IgD-negative memory B cell (primary cell): ENCODE results near the gene SLC16A8. TPM values are rescaled to one million over a fixed set of nuclear protein-coding genes. Genes with fewer than 3 reads are reported as not detected.
"Not testable (repeated sequence)": the region's sequence is repeated elsewhere in the genome, so short reads cannot be mapped to it uniquely, and the experiment has no call there.

ENCODE experiments used
- H3K27ac Mint-ChIP-seq, 3 donors: one replicate each; pipeline ENCODE4 v1.8.0; 2020 to 2022; ENCODE audit warnings: mild to moderate bottlenecking in 3 of 3, mixed read lengths in 3 of 3, moderate library complexity in 1 of 3
- H3K27me3 Mint-ChIP-seq: one replicate; pipeline ENCODE4 v1.8.0; 2021; ENCODE audit warnings: mixed read lengths
- H3K36me3 Mint-ChIP-seq: one replicate; pipeline ENCODE4 v1.8.0; 2020; ENCODE audit warnings: mild to moderate bottlenecking, mixed read lengths
- H3K4me1 Mint-ChIP-seq, 3 donors: one replicate each; pipeline ENCODE4 v1.8.0; 2020 to 2022; ENCODE audit warnings: mixed read lengths in 3 of 3, mild to moderate bottlenecking in 1 of 3
- H3K4me3 Mint-ChIP-seq, 4 donors: one replicate each; pipeline ENCODE4 v1.8.0; 2020 to 2022; ENCODE audit warnings: mild to moderate bottlenecking in 4 of 4, mixed read lengths in 4 of 4, moderate library complexity in 3 of 4
- H3K9me3 Mint-ChIP-seq, 3 donors: one replicate each; pipeline ENCODE4 v1.8.0; 2020 to 2021; ENCODE audit warnings: mixed read lengths in 3 of 3, mild to moderate bottlenecking in 1 of 3
- polyA plus RNA-seq: library from polyadenylated mRNA; unstranded; fragments of 300-500 nt; fragmentation: Illumina TruSeq; gene quantifications from one replicate; pipeline ENCODE4 v1.2.3, GENCODE V29; 2021

Gene SLC16A8
- polyA plus RNA-seq, 1 donor from 2014 or later, result not detected

GRCh38 chr22:38118747-38119146, 34.8 kb upstream of the SLC16A8 start:
- not testable (repeated sequence) for H3K27me3 Mint-ChIP-seq, H3K4me1 Mint-ChIP-seq, H3K4me3 Mint-ChIP-seq, H3K27ac Mint-ChIP-seq, H3K36me3 Mint-ChIP-seq, H3K9me3 Mint-ChIP-seq

DNA sequence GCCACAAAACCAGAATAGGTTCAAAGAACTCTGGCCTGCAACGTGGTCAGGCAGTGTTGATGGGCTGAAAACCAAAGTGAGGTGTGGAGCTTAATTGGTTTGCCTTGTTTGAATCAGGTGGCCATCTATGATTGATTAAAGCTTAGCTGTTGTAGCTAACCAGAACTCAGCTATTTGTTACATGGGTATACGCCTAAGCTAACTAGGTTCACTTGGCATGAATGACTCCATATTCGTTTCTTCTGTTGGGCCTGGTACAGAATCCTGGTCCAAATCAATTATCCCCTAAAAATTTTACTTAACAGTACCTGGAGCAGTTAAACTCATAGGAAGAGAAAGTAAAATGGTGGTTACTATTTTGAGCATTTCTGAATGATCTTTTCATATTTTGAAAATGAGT, 34.2 kb upstream of the SLC16A8 start:
- no peak overlapping the region for H3K27ac Mint-ChIP-seq
- H3K9me3 Mint-ChIP-seq, result no peaks in the 10 kb centered on the region
- no peaks in the 10 kb centered on the region for H3K27me3 Mint-ChIP-seq
- H3K4me3 Mint-ChIP-seq, result no peak overlapping the region
- H3K36me3 Mint-ChIP-seq, result peaks cover 4% of the 10 kb centered on the region
- peaks cover 2 to 4% (median 2%) of the 10 kb centered on the region in 3 donors for H3K4me1 Mint-ChIP-seq

GRCh38 chr22:38117556-38117955, 33.6 kb upstream of the SLC16A8 start:
- not testable (repeated sequence) for H3K27me3 Mint-ChIP-seq, H3K36me3 Mint-ChIP-seq, H3K9me3 Mint-ChIP-seq, H3K4me3 Mint-ChIP-seq, H3K4me1 Mint-ChIP-seq
- H3K27ac Mint-ChIP-seq, result peak overlapping the region in 1 of 3 donors; percentile 23

- H3K4me1 Mint-ChIP-seq, result peaks cover 2 to 4% (median 2%) of the 10 kb centered on the region in 3 donors
- no peak overlapping the region for H3K27ac Mint-ChIP-seq
- H3K36me3 Mint-ChIP-seq, result peaks cover 2% of the 10 kb centered on the region
- H3K27me3 Mint-ChIP-seq, result no peaks in the 10 kb centered on the region
- no peaks in the 10 kb centered on the region for H3K9me3 Mint-ChIP-seq
- no peak overlapping the region for H3K4me3 Mint-ChIP-seq
These were observed 31.6 kb upstream of the SLC16A8 start for GRCh38 chr22:38115423-38116205.

DNA sequence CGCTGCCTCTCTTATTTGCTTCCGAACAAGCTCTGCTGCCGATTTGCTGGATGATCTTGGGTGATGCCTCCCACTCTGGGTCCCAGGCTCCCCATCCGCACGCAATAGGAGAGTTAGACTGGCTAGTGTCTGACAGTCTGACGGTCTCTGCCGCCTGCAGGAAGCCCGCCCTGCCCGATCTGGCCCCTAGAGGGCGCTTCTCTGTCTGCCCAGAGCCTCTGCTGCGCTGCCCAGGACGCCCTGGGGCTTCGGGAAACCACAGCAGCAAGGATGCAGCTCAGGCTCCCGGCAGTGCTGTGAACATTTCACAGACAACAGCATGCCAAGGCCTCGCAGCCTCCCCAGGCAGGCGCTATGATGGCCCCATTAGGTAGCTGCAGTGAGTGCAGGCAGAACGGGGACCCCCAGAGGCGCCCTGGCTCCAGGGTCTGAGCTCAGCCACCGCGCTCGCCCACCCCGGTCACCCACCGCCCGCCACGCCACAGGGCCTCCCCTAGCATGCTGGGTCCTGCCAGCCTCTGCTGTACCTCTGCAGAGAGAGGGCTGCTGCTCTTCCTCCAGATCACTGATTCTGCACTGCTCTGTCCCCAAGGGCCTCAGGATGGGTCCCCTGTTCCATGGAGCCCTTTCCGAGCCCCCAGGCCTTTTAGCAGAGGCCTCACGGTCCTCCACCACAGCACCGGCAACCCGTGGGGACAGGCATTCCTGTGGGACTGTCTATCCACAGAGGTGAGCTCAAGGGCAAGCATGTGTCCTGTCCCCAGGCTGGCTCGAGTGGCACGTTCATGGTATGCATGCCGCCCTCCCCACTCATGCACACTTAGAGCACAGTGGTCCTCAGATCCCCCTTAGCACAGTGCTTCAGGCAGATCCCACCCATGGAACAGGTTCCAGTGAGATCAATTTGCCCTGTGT, 30.8 kb upstream of the SLC16A8 start:
- Mint-ChIP-seq H3K4me1 (peaks cover 2 to 4% (median 2%) of the 10 kb centered on the region in 3 donors), H3K36me3 (peaks cover 2% of the 10 kb centered on the region), H3K4me3 (no peak overlapping the region), H3K27ac (no peak overlapping the region), H3K27me3 (no peaks in the 10 kb centered on the region), H3K9me3 (no peaks in the 10 kb centered on the region)

GRCh38 chr22:38112381-38112780, 28.4 kb upstream of the SLC16A8 start:
- Mint-ChIP-seq H3K4me1 (peaks cover 2 to 4% (median 2%) of the 10 kb centered on the region in 3 donors), H3K9me3 (no peaks in the 10 kb centered on the region), H3K27me3 (no peaks in the 10 kb centered on the region), H3K4me3 (no peak overlapping the region), H3K36me3 (peaks cover 3% of the 10 kb centered on the region), H3K27ac (no peak overlapping the region)

- Mint-ChIP-seq H3K27me3 (no peaks in the 10 kb centered on the region), H3K36me3 (peaks cover 5% of the 10 kb centered on the region), H3K27ac (no peak overlapping the region), H3K4me3 (no peak overlapping the region), H3K9me3 (no peaks in the 10 kb centered on the region), H3K4me1 (peaks cover 2 to 4% (median 2%) of the 10 kb centered on the region in 3 donors)
These were observed 28.0 kb upstream of the SLC16A8 start for GRCh38 chr22:38111925-38112355.

GRCh38 chr22:38110863-38111852, 27.2 kb upstream of the SLC16A8 start:
- Mint-ChIP-seq H3K9me3 (no peaks in the 10 kb centered on the region), H3K27me3 (no peaks in the 10 kb centered on the region), H3K4me3 (no peak overlapping the region), H3K27ac (peak overlapping the region in 1 of 3 donors; percentile 74), H3K4me1 (peaks cover 2 to 4% (median 2%) of the 10 kb centered on the region in 3 donors), H3K36me3 (peaks cover 5% of the 10 kb centered on the region)

DNA sequence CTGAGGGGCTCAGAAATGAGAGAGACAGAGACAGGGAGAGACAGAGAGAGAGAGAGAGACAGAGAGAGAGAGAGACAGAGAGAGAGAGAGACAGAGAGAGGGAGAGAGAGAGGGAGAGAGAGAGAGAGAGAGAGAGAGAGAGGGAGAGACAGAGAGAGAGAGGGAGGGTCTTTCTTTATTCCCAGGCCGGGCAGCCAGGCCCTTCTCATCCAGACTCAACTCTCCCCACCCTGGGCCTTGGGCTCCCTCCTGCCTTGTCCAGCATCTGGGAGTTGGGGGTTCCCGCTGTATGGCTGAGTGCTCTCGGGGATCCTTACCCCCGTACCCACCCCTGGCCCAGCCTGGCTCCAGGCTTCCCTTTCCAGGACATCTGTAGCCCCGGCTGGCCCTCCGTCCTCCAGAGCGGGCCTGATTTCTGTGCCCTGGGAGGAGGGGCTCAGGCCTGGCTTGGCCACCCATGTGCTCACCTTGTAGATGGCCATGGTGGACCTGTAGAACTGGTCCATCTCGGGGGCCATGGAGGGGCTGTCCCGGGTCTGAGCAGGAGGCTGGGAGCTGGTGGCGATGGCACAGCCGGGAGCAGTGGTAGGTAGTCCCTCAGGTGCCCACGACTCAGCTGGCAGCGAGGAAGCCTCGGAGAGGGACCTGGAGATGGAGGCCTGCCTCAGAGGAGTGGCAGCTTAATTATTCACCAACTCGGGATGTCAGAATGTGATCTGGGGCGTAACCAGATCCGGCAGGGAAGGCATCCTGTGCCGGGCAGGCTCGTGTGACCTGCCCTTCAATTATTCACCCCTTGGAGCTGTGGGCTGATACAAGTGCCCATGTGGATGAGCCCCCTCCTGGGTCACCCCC, 26.3 kb upstream of the SLC16A8 start, which contains the start of gene BAIAP2L2:
TSS of gene BAIAP2L2 (minus strand) at position 677 of the 855 bp plus-strand sequence. CDS start at position 518, 159 bp downstream.
- Mint-ChIP-seq H3K4me3 (no peak within 1 kb of the TSS), H3K36me3 (peaks cover 5% of the 10 kb centered on the region), H3K27ac (peak within 1 kb of the TSS in 1 of 3 donors; percentile 74), H3K27me3 (no peaks in the 10 kb centered on the region), H3K9me3 (no peaks in the 10 kb centered on the region), H3K4me1 (peaks cover 2 to 4% (median 2%) of the 10 kb centered on the region in 3 donors)

- peaks cover 5% of the 10 kb centered on the region for H3K36me3 Mint-ChIP-seq
- no peak overlapping the region for H3K27ac Mint-ChIP-seq
- H3K4me3 Mint-ChIP-seq, result no peak overlapping the region
- no peaks in the 10 kb centered on the region for H3K9me3 Mint-ChIP-seq
- H3K27me3 Mint-ChIP-seq, result no peaks in the 10 kb centered on the region
- peaks cover 2 to 3% (median 2%) of the 10 kb centered on the region in 3 donors for H3K4me1 Mint-ChIP-seq
These were observed 25.5 kb upstream of the SLC16A8 start for GRCh38 chr22:38109371-38110001.

DNA sequence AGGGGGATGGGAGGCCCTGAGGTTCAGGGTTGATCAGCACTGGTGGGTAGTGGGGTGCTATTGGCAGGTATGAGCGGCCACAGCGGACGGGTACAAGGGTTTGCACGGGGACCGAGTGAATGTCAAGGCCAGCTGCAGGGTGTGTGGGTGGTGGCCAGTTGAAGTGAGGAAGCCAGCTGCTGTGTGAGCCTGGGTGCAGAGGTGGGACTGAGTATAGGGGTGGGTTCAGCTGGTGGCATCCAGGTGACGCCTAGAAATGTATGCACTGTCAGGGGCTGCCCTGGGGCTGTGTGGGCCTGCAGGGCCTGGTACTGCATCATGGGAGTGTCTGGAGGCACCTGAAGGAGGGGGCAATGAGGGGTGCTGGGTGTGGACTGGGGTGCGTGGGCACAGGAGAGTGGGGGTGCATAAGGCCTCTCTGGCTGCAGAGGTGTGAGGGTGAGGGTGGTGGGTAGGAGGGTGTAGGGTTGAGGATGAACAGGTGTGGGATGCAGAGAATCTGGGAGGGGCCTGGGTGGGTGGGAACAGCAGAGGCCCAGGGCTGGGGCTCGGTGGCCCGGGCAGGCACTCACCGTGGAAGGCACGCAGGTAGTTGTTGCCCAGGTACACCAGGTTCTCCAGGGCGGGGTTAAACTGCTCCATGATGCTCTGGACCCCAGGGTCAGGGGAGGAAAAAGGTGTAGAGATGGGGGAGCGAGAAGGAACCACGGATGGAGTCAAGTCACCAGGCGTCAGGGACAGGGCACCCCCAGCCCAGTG, 24.8 kb upstream of the SLC16A8 start:
- H3K27ac Mint-ChIP-seq, result no peak overlapping the region
- no peaks in the 10 kb centered on the region for H3K9me3 Mint-ChIP-seq
- H3K36me3 Mint-ChIP-seq, result peaks cover 3% of the 10 kb centered on the region
- no peak overlapping the region for H3K4me3 Mint-ChIP-seq
- peaks cover 0 to 2% (median 0%) of the 10 kb centered on the region in 3 donors for H3K4me1 Mint-ChIP-seq
- peaks cover 1% of the 10 kb centered on the region for H3K27me3 Mint-ChIP-seq

- H3K27ac Mint-ChIP-seq, result no peak overlapping the region
- H3K27me3 Mint-ChIP-seq, result peaks cover 1% of the 10 kb centered on the region
- peak overlapping the region in 1 of 4 donors; percentile 28 for H3K4me3 Mint-ChIP-seq
- H3K4me1 Mint-ChIP-seq, result peaks cover 0 to 4% (median 0%) of the 10 kb centered on the region in 3 donors
- H3K9me3 Mint-ChIP-seq, result no peaks in the 10 kb centered on the region
- peaks cover 3% of the 10 kb centered on the region for H3K36me3 Mint-ChIP-seq
These were observed 23.9 kb upstream of the SLC16A8 start for GRCh38 chr22:38107692-38108515.
